HG03432 (cell line): ENCODE measurements around the gene ZSWIM8.
"Not testable (repeated sequence)": the region's sequence is repeated elsewhere in the genome, so short reads cannot be mapped to it uniquely, and the experiment has no call there.

Source experiments
- ATAC-seq: cut with Tn5 transposase; IDR thresholded peaks from one replicate; pipeline ENCODE4 v1.9.1; 2021; ENCODE audit warnings: mild to moderate bottlenecking, moderate library complexity; ENCODE audit not compliant: unreplicated experiment

ZSWIM8 gene

DNA sequence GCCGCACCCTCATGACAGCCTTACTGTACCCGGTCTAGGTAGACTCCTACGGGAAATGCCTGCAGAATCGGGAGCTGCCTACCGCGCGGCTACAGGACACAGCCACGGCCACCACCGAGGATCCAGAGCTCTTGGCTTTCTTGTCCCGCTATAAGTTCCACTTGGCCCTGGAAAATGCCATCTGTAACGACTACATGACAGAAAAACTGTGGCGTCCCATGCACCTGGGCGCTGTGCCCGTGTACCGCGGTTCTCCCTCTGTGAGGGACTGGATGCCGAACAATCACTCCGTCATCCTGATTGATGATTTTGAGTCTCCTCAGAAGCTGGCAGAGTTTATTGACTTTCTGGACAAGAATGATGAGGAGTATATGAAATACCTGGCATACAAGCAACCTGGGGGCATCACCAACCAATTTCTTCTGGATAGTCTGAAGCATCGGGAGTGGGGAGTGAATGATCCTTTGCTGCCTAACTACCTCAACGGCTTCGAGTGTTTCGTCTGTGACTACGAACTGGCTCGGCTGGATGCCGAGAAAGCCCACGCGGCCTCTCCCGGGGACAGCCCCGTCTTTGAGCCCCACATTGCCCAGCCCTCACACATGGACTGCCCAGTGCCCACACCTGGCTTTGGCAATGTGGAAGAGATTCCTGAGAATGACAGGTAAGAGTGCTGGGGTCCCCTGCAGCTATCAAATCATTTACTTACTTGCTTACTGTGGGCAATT lies 12.1 kb upstream of the ZSWIM8 start:
- no peak for ATAC-seq

- ATAC-seq: no peak
Observed at GRCh38 chr10:73774637-73775036, 10.8 kb upstream of the ZSWIM8 start.

DNA sequence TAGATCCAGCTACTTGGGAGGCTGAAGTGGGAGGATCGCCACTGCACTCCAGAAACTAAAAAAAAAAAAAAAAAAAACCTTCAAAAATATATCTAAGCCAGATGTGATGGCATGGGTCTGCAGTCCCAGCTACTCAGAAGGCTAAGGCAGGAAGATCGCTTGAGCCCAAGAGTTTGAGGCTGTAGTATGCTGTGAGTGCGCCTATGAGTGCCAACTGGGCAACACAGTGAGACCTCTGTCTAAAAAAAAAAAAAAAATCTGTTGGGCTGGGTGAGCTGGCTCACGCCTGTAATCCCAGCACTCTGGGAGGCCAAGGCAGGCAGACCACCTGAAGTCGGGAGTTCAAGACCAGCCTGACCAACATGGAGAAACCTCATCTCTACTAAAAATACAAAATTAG lies 6.4 kb upstream of the ZSWIM8 start:
- no peak for ATAC-seq

DNA sequence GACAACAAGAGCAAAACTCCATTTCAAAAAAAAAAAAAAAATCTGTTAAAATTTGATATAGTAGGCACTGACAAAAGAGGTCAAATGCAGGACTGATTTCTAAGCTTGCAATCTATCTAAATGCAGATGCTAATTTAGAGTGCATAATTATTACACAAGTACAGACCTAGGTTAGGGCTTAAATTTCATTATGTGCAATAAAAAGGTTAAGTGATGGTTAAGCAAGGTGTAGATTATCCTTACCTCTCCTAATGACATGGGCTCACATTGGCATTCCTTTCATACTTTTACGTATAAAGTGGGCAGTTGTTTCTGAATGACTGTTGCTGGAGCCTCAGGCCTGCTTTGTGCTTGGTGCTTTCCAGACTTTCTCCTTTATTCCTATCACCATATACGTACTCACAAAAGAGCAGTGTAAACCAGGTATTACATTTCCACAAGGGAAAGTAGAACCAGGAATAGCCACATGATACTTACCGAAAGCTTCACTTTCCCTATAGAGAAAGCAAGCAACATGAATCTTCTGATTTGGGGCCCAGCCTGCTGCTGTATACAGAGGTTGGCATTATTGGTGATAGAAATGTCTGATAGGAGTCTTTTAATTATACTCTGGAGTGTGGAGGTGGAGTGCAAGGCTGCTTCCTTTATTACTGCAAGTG lies 5.7 kb upstream of the ZSWIM8 start:
- no peak for ATAC-seq

DNA sequence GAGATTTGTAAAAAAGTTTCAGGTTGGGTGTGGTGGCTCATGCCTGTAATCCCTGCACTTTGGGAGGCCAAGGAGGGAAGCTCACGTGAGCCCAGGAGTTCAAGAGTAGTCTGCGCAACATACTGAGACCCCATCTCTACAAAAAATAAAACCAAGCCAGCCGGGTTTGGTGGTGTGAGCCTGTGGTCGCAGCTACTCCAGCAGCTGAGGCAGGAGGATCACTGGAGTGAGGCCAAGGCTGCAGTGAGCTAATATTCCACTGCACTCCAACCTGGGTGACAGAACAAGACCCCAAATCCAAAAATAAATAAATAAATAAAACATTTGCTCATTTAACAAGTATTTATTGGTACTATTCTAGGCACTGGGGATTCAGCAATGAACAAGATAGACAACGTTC lies 5.1 kb upstream of the ZSWIM8 start:
- no peak for ATAC-seq

DNA sequence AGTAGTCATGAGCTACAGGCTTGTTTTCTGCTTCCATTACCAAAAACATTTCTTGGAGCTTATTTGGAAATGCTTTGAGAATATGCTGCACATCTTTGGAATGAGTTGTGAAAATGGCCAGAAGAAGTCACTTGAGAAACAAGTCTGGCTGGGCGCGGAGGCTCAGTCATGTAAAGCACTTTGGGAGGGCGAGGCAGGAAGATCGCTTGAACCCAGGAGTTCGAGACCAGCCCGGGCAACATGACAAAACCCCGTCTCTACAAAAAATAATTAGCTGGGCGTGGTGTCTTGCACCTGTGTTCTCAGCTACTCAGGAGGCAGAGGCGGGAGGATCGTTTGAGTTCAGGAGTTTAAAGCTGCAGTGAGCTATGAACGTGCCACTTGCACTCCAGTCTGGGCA lies 4.4 kb upstream of the ZSWIM8 start:
- no peak for ATAC-seq

DNA sequence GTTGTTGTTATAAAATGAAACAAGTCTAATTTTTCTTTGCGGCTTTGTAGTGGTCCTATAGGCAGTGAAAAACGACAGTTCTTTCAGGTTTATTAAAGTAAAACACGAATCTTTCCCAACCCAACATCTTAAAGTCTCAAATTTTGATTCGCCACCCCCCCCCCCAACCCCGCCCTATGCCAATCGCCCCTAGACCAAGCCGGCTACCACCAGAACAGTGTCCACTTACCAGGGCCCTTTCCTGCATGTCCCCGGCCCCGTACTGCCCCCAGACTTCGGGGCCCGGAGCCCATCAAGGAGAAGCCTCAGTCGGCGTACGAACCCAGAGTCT lies 3.9 kb upstream of the ZSWIM8 start:
- no peak for ATAC-seq

- ATAC-seq: peak; percentile 68
Observed at GRCh38 chr10:73781879-73782748, 3.3 kb upstream of the ZSWIM8 start, which contains the start of gene CHCHD1. TSS of gene CHCHD1 (plus strand) at chr10:73782048. CDS start at chr10:73782076, 28 bp downstream.

- ATAC-seq: no peak
Observed at GRCh38 chr10:73782749-73783085, 2.7 kb upstream of the ZSWIM8 start.

GRCh38 chr10:73785721-73786511 lies 510 bp downstream of the ZSWIM8 start:
- ATAC-seq: peak; percentile 32

DNA sequence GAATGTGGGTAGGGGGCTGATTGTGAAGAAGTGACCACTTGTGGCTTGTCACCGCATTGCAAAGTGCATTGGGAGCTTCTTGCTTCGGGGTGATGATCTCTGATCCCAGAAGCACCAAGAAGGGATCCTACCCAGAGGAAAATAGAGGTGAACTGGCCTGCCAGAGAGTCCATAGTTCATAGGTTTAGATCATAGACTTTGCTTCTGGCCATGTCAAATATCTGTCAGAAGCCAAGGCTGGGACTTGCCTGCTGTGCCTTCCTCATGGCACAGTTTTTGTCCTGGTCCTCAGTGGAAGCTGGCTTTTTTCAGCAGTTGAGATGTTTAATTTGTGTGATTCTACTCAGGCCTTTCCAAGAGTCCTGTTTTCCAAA lies 1.1 kb downstream of the ZSWIM8 start:
- ATAC-seq: no peak

DNA sequence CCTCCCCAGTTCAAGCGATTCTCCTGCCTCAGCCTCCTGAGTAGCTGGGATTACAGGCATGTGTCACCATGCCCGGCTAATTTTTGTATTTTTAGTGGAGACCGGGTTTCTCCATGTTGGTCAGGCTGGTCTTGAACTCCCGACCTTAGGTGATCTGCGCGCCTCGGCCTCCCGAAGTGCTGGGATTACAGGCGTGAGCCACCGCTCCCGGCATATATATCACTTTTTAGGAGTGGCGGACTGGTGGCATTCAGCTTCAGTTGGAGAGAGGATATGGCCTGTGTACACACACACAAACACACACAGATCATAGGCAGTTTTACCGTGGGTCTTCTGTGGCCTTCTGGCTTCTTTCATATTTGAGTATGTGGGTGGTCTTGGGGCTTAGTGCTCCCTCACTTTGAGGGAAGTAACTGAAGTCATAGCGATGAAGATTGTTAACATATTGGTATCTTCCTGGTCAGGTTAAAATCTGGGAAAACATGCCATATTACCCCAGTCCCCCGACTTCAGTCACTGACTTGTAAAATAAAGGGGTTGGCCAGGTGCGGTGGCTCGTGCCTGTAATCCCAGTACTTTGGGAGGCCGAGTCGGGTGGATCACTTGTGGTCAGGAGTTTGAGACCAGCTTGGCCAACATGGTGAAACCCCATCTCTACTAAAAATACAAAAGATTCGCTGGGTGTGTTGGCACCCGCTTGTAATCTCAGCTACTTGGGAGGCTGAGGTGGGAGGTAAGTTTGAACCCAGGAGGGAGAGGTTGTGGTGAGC lies 1.8 kb downstream of the ZSWIM8 start:
- not testable (repeated sequence) for ATAC-seq

DNA sequence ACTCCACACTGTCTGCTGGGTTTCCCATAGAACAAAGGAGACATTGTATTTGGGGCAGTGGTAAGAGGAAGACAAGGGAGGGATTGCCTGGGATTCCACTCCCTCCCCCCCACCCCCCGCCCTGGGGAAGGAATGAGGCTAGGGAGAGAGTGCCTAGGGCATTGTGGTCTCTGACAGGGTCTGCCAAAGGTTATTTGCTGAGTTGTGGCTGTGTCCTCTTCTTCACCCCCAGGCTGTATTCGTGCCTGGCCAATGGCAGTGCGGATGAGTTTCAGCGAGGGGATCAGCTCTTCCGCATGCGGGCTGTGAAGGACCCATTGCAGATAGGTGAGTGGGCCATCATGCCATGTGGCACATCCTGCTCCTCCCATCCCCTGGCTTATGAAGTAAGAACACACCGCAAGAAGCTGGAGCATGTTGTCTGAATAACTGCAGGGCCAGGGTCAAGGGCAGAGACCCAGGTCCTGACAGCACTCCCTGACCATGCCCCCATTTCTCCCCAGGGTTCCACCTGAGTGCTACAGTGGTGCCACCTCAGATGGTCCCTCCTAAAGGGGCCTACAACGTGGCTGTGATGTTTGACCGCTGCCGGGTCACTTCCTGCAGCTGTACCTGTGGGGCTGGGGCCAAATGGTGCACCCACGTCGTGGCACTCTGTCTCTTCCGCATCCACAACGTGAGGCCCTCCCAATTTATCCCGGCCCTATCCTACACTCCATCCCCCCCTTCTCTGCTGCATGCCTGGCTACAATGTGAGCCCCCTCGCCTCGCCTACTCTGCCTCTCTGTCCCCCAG lies 3.7 kb downstream of the ZSWIM8 start:
- no peak for ATAC-seq

DNA sequence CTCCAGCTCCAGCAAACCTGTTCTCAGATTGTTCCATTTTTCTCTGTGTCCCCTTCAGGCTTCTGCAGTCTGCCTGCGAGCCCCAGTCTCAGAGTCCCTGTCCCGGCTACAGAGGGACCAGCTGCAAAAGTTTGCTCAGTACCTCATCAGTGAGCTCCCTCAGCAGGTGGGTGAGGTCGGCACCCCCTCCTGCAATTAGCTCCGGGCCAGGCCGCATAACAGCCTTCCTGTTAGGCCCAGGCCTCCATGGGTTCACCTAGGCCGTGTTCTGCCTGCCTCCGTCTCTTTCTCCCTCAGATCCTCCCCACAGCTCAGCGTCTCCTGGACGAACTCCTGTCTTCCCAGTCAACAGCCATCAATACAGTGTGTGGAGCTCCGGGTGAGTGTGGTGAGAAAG lies 4.3 kb downstream of the ZSWIM8 start:
- ATAC-seq: no peak

GRCh38 chr10:73790886-73791625 lies 5.7 kb downstream of the ZSWIM8 start:
- no peak for ATAC-seq

DNA sequence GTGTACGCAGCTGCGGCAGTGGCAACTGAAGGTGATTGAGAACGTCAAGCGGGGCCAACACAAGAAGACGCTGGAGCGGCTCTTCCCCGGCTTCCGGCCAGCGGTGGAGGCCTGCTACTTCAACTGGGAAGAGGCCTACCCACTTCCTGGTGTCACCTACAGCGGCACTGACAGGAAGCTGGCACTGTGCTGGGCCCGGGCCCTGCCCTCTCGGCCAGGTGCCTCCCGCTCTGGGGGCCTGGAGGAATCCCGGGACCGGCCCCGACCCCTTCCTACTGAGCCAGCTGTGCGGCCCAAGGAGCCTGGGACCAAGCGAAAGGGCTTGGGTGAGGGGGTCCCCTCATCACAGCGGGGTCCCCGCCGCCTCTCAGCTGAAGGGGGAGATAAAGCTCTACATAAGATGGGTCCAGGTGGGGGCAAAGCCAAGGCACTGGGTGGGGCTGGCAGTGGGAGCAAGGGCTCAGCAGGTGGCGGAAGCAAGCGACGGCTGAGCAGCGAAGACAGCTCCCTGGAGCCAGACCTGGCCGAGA lies 6.5 kb downstream of the ZSWIM8 start:
- ATAC-seq: no peak

- no peak for ATAC-seq
Observed at GRCh38 chr10:73793456-73793855, 8.1 kb downstream of the ZSWIM8 start.

DNA sequence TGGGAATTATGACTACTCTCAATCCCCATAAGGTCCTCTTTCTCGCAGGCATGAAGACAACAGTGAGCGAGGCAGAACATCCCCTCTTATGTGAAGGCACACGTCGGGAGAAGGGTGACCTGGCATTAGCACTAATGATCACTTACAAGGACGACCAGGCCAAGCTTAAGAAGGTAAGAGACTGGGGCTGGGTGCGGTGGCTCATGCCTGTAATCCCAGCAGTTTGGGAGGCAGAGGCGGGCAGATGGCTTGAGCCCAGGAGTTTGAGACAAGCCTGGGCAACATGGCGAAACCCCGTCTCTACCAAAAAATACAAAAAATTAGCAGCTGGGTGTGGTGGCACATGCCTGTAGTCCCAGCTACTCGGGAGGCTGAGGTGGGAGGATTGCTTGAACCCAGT lies 10.1 kb downstream of the ZSWIM8 start:
- not testable (repeated sequence) for ATAC-seq

GRCh38 chr10:73796035-73796434 lies 10.6 kb downstream of the ZSWIM8 start:
- ATAC-seq: not testable (repeated sequence)
